H1 (cell line): ENCODE results near the gene SOX12. TPM values are rescaled to one million over a fixed set of nuclear protein-coding genes. Genes with fewer than 3 reads are reported as not detected.

ENCODE experiments used
- CTCF ChIA-PET: fragments of 300-600 bp; sonication (Branson Sonifier 250); formaldehyde crosslinking; loops from one replicate; lab custom pipeline; 2021; ENCODE audit not compliant: partially characterized antibody; lab: Charles Lee
- POLR2A ChIA-PET: fragments of 300-600 bp; sonication (Branson Sonifier 250); formaldehyde crosslinking; loops from one replicate; lab custom pipeline; 2021; ENCODE audit warnings: inconsistent platforms; ENCODE audit not compliant: partially characterized antibody; lab: Charles Lee
- DNase-seq, 2 experiments: peaks; one replicate each; pipeline versions ENCODE4 v3.0.0 to v3.0.0-alpha.2; 2010 to 2022; ENCODE audit warnings: low spot score in 2 of 2, low read depth in 1 of 2, mixed read lengths in 1 of 2
- FAIRE-seq: peaks from 2 replicates; lab custom pipeline; 2011; peaks lifted over from hg19 to GRCh38; lab: Jason Lieb, UNC
- H2AFZ ChIP-seq: 2 replicates; pipeline ENCODE4 v1.8.1; 2012; ENCODE audit warnings: low read length, inconsistent platforms
- H2AK5ac ChIP-seq: 2 replicates; pipeline ENCODE4 v1.6.1; 2013; ENCODE audit warnings: low read depth, low read length
- H2BK120ac ChIP-seq: replicated peaks from 2 replicates; pipeline ENCODE3; 2013; ENCODE audit warnings: low read depth, low read length, inconsistent platforms
- H2BK12ac ChIP-seq: 2 replicates; pipeline ENCODE4 v1.6.1; 2013; ENCODE audit warnings: low read depth, low read length
- H2BK15ac ChIP-seq: 2 replicates; pipeline ENCODE4 v1.6.1; 2013; ENCODE audit warnings: low read length
- H2BK20ac ChIP-seq: 2 replicates; pipeline ENCODE4 v1.6.1; 2013; ENCODE audit warnings: low read length
- H2BK5ac ChIP-seq: 2 replicates; pipeline ENCODE4 v1.6.1; 2013; ENCODE audit warnings: low read depth, low read length
- H3K14ac ChIP-seq: 2 replicates; pipeline ENCODE4 v1.6.1; 2013; ENCODE audit warnings: inconsistent platforms; ENCODE audit not compliant: insufficient read length
- H3K18ac ChIP-seq: 2 replicates; pipeline ENCODE4 v1.6.1; 2013; ENCODE audit warnings: low read length; ENCODE audit errors: extremely low read depth
- H3K23ac ChIP-seq: 2 replicates; pipeline ENCODE4 v1.6.1; 2013; ENCODE audit warnings: inconsistent platforms; ENCODE audit not compliant: insufficient read length
- H3K23me2 ChIP-seq: 2 replicates; pipeline ENCODE4 v1.6.1; 2013; ENCODE audit warnings: low read depth, low read length
- H3K27ac ChIP-seq: 2 replicates; pipeline ENCODE4 v1.6.1; 2011; ENCODE audit warnings: low read depth, low read length, inconsistent platforms
- H3K27me3 ChIP-seq, 4 experiments: replicated peaks in 1 of 4; 1 replicate in 1 of 4; 2 replicates in 3 of 4; pipeline versions ENCODE4 v1.6.1 to v1.8.1; 2011 to 2013; ENCODE audit warnings: low read length in 3 of 4, mild to moderate bottlenecking in 3 of 4, inconsistent platforms in 2 of 4, mixed read lengths in 2 of 4, moderate library complexity in 1 of 4; ENCODE audit not compliant: control insufficient read depth in 3 of 4, insufficient read depth in 3 of 4; ENCODE audit errors: extremely low read depth in 1 of 4
- H3K36me3 ChIP-seq, 4 experiments: 2 replicates each; pipeline versions ENCODE4 v1.6.1 to v1.8.1; 2011 to 2013; ENCODE audit warnings: mild to moderate bottlenecking in 4 of 4, low read length in 3 of 4, moderate library complexity in 2 of 4, control low read depth in 1 of 4, inconsistent platforms in 1 of 4; ENCODE audit not compliant: insufficient read depth in 4 of 4, control insufficient read depth in 2 of 4
- H3K4ac ChIP-seq: replicated peaks from 2 replicates; pipeline ENCODE3; 2013; ENCODE audit warnings: low read length, low read depth, mixed read lengths, inconsistent platforms; ENCODE audit not compliant: insufficient read length
- H3K4me1 ChIP-seq, 4 experiments: replicated peaks in 1 of 4; 1 replicate in 1 of 4; 2 replicates in 3 of 4; pipeline versions ENCODE4 v1.6.1 to v1.8.1; 2011 to 2013; ENCODE audit warnings: low read length in 3 of 4, inconsistent platforms in 2 of 4, mixed read lengths in 1 of 4; ENCODE audit not compliant: insufficient read depth in 4 of 4, control insufficient read depth in 3 of 4
- H3K4me2 ChIP-seq, 2 experiments: 2 replicates each; pipeline versions ENCODE4 v1.6.1 to v1.8.1; 2011 to 2013; ENCODE audit warnings: low read depth in 2 of 2, low read length in 2 of 2, control low read depth in 1 of 2, inconsistent platforms in 1 of 2, mild to moderate bottlenecking in 1 of 2; ENCODE audit not compliant: insufficient read depth in 1 of 2
- H3K4me3 ChIP-seq, 4 experiments: fragments of 200-600, 300-600 bp in 1 of 4; sonication (generic), shearing (Covaris generic), sonication (Bioruptor Twin) in 1 of 4; 2 replicates each; pipeline versions ENCODE4 v1.5.1 to v1.8.1; 2011 to 2016; ENCODE audit warnings: low read length in 4 of 4, low read depth in 3 of 4, control low read depth in 2 of 4, inconsistent platforms in 2 of 4, mild to moderate bottlenecking in 2 of 4, mixed read lengths in 1 of 4, moderate library complexity in 1 of 4; ENCODE audit not compliant: insufficient read depth in 2 of 4; ENCODE audit errors: extremely low read depth in 1 of 4
- H3K56ac ChIP-seq: replicated peaks from 2 replicates; pipeline ENCODE3; 2013; ENCODE audit warnings: low read depth, mild to moderate bottlenecking, mixed read lengths, low read length, inconsistent platforms; ENCODE audit not compliant: insufficient read length
- H3K79me1 ChIP-seq: 2 replicates; pipeline ENCODE4 v1.6.1; 2013; ENCODE audit warnings: low read depth, low read length, control low read depth
- H3K79me2 ChIP-seq, 2 experiments: 2 replicates each; pipeline versions ENCODE4 v1.6.1 to v1.8.1; 2012 to 2013; ENCODE audit warnings: low read length in 2 of 2, mild to moderate bottlenecking in 2 of 2, inconsistent platforms in 1 of 2; ENCODE audit not compliant: insufficient read depth in 2 of 2, control insufficient read depth in 1 of 2
- H3K9ac ChIP-seq, 4 experiments: replicated peaks in 1 of 4; 1 replicate in 1 of 4; 2 replicates in 3 of 4; pipeline versions ENCODE4 v1.6.1 to v1.8.1; 2011 to 2013; ENCODE audit warnings: low read depth in 3 of 4, low read length in 3 of 4, control low read depth in 2 of 4, mild to moderate bottlenecking in 2 of 4, moderate library complexity in 2 of 4, inconsistent platforms in 1 of 4; ENCODE audit errors: extremely low read depth in 1 of 4
- H3K9me3 ChIP-seq, 2 experiments: 2 replicates each; pipeline versions ENCODE4 v1.6.1 to v1.8.1; 2012 to 2013; ENCODE audit warnings: mild to moderate bottlenecking in 2 of 2, moderate library complexity in 2 of 2, control low read depth in 1 of 2, inconsistent platforms in 1 of 2, low read depth in 1 of 2, low read length in 1 of 2, mixed read lengths in 1 of 2; ENCODE audit not compliant: insufficient read depth in 2 of 2
- H4K20me1 ChIP-seq, 2 experiments: replicated peaks in 1 of 2; 2 replicates each; pipeline versions ENCODE3 to v1.8.1; 2011 to 2013; ENCODE audit warnings: inconsistent platforms in 2 of 2, low read length in 2 of 2, mild to moderate bottlenecking in 1 of 2; ENCODE audit not compliant: insufficient read depth in 2 of 2, control insufficient read depth in 1 of 2
- H4K5ac ChIP-seq: 2 replicates; pipeline ENCODE4 v1.6.1; 2013; ENCODE audit warnings: low read length, low read depth, mixed read lengths, inconsistent platforms; ENCODE audit not compliant: insufficient read length
- H4K8ac ChIP-seq: 2 replicates; pipeline ENCODE4 v1.8.0; 2013; ENCODE audit warnings: mild to moderate bottlenecking, moderate library complexity, low read length, inconsistent platforms; ENCODE audit not compliant: insufficient read depth; ENCODE audit errors: extremely low read depth
- H4K91ac ChIP-seq: replicated peaks from 2 replicates; pipeline ENCODE3; 2013; ENCODE audit warnings: low read length, mixed read lengths, inconsistent platforms; ENCODE audit not compliant: insufficient read length
- CEBPB ChIP-seq: IDR thresholded peaks from 2 replicates; pipeline ENCODE4 v1.6.1; 2012; ENCODE audit warnings: low read depth, low read length
- CHD2 ChIP-seq: IDR thresholded peaks from 2 replicates; pipeline ENCODE4 v1.6.1; 2012; ENCODE audit warnings: low read length, improper control_type of control experiment
- CREB1 ChIP-seq: IDR thresholded peaks from 2 replicates; pipeline ENCODE4 v1.6.1; 2012; ENCODE audit warnings: inconsistent platforms
- GABPA ChIP-seq: IDR thresholded peaks from 2 replicates; pipeline ENCODE4 v1.6.1; 2011; ENCODE audit warnings: mild to moderate bottlenecking, low read length, moderate library complexity, borderline replicate concordance; ENCODE audit not compliant: insufficient read depth
- GTF2F1 ChIP-seq: IDR thresholded peaks from 2 replicates; pipeline ENCODE4 v1.6.1; 2012; ENCODE audit warnings: low read depth, low read length, improper control_type of control experiment, borderline replicate concordance
- JUND ChIP-seq: IDR thresholded peaks from 2 replicates; pipeline ENCODE4 v1.6.1; 2011; ENCODE audit warnings: mild to moderate bottlenecking, improper control_type of control experiment, low read length
- MAFK ChIP-seq: IDR thresholded peaks from 2 replicates; pipeline ENCODE4 v1.6.1; 2012; ENCODE audit warnings: low read depth, mild to moderate bottlenecking, improper control_type of control experiment, low read length
- POU5F1 ChIP-seq: IDR thresholded peaks from 2 replicates; pipeline ENCODE4 v1.6.1; 2011; ENCODE audit warnings: low read depth, mild to moderate bottlenecking, low read length, moderate library complexity
- TBP ChIP-seq: IDR thresholded peaks from 2 replicates; pipeline ENCODE4 v1.6.1; 2011; ENCODE audit warnings: low read depth, low read length, improper control_type of control experiment
- WGBS, 2 experiments: shearing (Covaris generic) in 1 of 2; methylation state at CpG; one replicate each; pipeline versions ENCODE4 v1.1.6 to v1.1.7; 2013 to 2015; ENCODE audit warnings: low lambda C conversion rate in 2 of 2, mixed read lengths in 2 of 2, inconsistent platforms in 1 of 2, low coverage in 1 of 2, missing lambda C conversion rate in 1 of 2; ENCODE audit not compliant: insufficient replicate concordance in 2 of 2, insufficient coverage in 1 of 2, insufficient read length in 1 of 2; ENCODE audit errors: extremely low coverage in 1 of 2, missing lambda C conversion rate in 1 of 2; 5-methylcytosine and 5-hydroxymethylcytosine counted together
- polyA plus RNA-seq, 7 experiments: library from polyadenylated mRNA; depleted of rRNA in 3 of 7; stranded (reverse) in 5 of 7; unstranded in 2 of 7; fragments of >200 nt in 5 of 7; fragments of 200-250 nt in 2 of 7; gene quantifications; 1 replicate in 5 of 7; 2 replicates in 1 of 7; 4 replicates in 1 of 7; pipeline versions ENCODE4 v1.2.1 to v1.2.3, GENCODE V29; 2011 to 2013; ENCODE audit warnings: missing spikeins in 2 of 7, mixed read lengths in 2 of 7
- total RNA-seq: library from RNA; stranded (reverse); fragmentation: NEBNext Ultra II Directional; extraction: Animal tissue kit (Norgen Biotek cat#: 25700); gene quantifications from 2 replicates; pipeline ENCODE4 v1.2.1, GENCODE V29; 2021

SOX12 gene
- total and polyA plus RNA-seq, 2 of the 8 experiments (the other 6 are each of a cell fraction or from before 2014, with no cell fraction given): 6.4 to 63.0 TPM

- Histone ChIP-seq H2AFZ (no peak overlapping the region), H3K4me1 (no peaks in the 10 kb centered on the region; a peak in 2 of 7 replicates), H3K36me3 (no peaks in the 10 kb centered on the region), H3K27ac (no peak overlapping the region), H3K27me3 (no peaks in the 10 kb centered on the region), H3K4me3 (no peak overlapping the region), H4K8ac (no peak overlapping the region), H3K18ac (no peak overlapping the region), H4K20me1 (no peaks in the 10 kb centered on the region), H2BK15ac (no peak overlapping the region), H3K79me1 (no peaks in the 10 kb centered on the region), H3K4me2 (no peak overlapping the region), H2BK20ac (no peak overlapping the region), H2BK12ac (peak overlapping the region; percentile 92), H4K5ac (no peak overlapping the region), H3K4ac (no peak overlapping the region), H3K79me2 (no peaks in the 10 kb centered on the region), H2BK5ac (peak overlapping the region; percentile 27), H3K14ac (no peak overlapping the region), H3K23ac (no peak overlapping the region), H4K91ac (peak overlapping the region; percentile 13), H2AK5ac (peak overlapping the region; percentile 84), H2BK120ac (no peak overlapping the region), H3K9me3 (no peaks in the 10 kb centered on the region), H3K23me2 (no peaks in the 10 kb centered on the region), H3K9ac (no peak overlapping the region), H3K56ac (no peak overlapping the region)
- no peak for FAIRE-seq
- WGBS, 2 experiments: 90% methylated on average over 13 of the region's 13 CpGs; no CpG with 5 or more reads in 1 of the 2 experiments
- DNase-seq: no peak
- POLR2A ChIA-PET: interaction anchor here (0.7 to 14.7 kb wide), 10 partner anchors 9 to 603 kb away, joined by 3 to 172 read pairs (median 4); partner anchors contain the start of genes CSNK2A1 and TRIB3
- TF ChIP-seq CEBPB (no peak), POU5F1 (no peak), JUND (no peak), CREB1 (no peak), CHD2 (no peak), TBP (no peak), GABPA (no peak), GTF2F1 (no peak), MAFK (no peak)
- CTCF ChIA-PET: interaction anchor here (0.6 to 4.1 kb wide), 16 partner anchors 9 to 405 kb away, joined by 3 to 20 read pairs (median 3); partner anchors contain the start of gene SLC52A3
Observed at GRCh38 chr20:363319-364078, 38.1 kb downstream of the SOX12 start.
